ENCODE results near the gene FBXL2. TPM values are rescaled to one million over a fixed set of nuclear protein-coding genes. Genes with fewer than 3 reads are reported as not detected.

FBXL2 gene
- total and polyA plus RNA-seq, 2 of the 8 experiments (the other 6 are each of a cell fraction or from before 2014, with no cell fraction given): 3.1 to 5.4 TPM

- FAIRE-seq: no peak
- POLR2A ChIA-PET (ENCODE audit: partially characterized antibody): interaction anchor here (1.0 kb wide), 1 partner anchor 242 kb away, joined by 3 read pairs; no protein-coding TSS in a partner anchor
- WGBS, 2 experiments (ENCODE audit: extremely low coverage in 1 of 2, insufficient coverage in 1 of 2, insufficient read length in 1 of 2, insufficient replicate concordance in 2 of 2, low coverage in 1 of 2, low lambda C conversion rate in 2 of 2, missing lambda C conversion rate in 1 of 2): 66% methylated on average over 6 of the region's 6 CpGs; no CpG with 5 or more reads in 1 of the 2 experiments
- TF ChIP-seq ATF2 (IDR thresholded peaks at IDR 0.05; ENCODE audit: low read length) (no peak), POLR2AphosphoS5 (IDR thresholded peaks at IDR 0.05; ENCODE audit: low read depth, low read length) (no peak), SP2 (IDR thresholded peaks at IDR 0.05; ENCODE audit: low read length) (no peak), CREB1 (IDR thresholded peaks at IDR 0.05) (no peak), POU5F1 (IDR thresholded peaks at IDR 0.05; ENCODE audit: low read depth, low read length) (no peak), EP300 (IDR thresholded peaks at IDR 0.05; ENCODE audit: borderline replicate concordance in 1 of 2, low read depth in 2 of 2, low read length in 2 of 2) (no peak), GABPA (IDR thresholded peaks at IDR 0.05; ENCODE audit: borderline replicate concordance, insufficient read depth, low read length) (no peak)
Measured at GRCh38 chr3:33373082-33373437, 95.8 kb downstream of the FBXL2 start.

More at GRCh38 chr3:33373082-33373437, 95.8 kb downstream of the FBXL2 start:
- no peak overlapping the region for H2BK12ac ChIP-seq (ENCODE audit: low read depth, low read length)
- H3K23ac ChIP-seq (ENCODE audit: insufficient read length): no peak overlapping the region
- H4K8ac ChIP-seq (ENCODE audit: extremely low read depth, insufficient read depth, low read length): no peak overlapping the region
- no peak overlapping the region for H3K56ac ChIP-seq (replicated peaks; ENCODE audit: insufficient read length, low read depth, low read length)
- CTCF ChIA-PET (ENCODE audit: partially characterized antibody): interaction anchor here (0.8 to 9.1 kb wide), 64 partner anchors 9 to 438 kb away, joined by 3 to 104 read pairs (median 4); no protein-coding TSS in a partner anchor
- H3K18ac ChIP-seq (ENCODE audit: extremely low read depth, low read length): no peak overlapping the region
- peaks cover 0 to 1% of the 10 kb centered on the region in 2 experiments for H4K20me1 ChIP-seq (replicated peaks in 1 of 2; ENCODE audit: control insufficient read depth in 1 of 2, insufficient read depth in 2 of 2, low read length in 2 of 2)
- H2BK5ac ChIP-seq (ENCODE audit: low read depth, low read length): no peak overlapping the region
- H3K9ac ChIP-seq (replicated peaks in 1 of 4; ENCODE audit: extremely low read depth in 1 of 4, low read depth in 3 of 4, low read length in 3 of 4): no peak overlapping the region
- no peak overlapping the region for H2BK15ac ChIP-seq (ENCODE audit: low read length)
- no peak overlapping the region for H3K14ac ChIP-seq (ENCODE audit: insufficient read length)
- no peaks in the 10 kb centered on the region for H3K23me2 ChIP-seq (ENCODE audit: low read depth, low read length)
- H2BK120ac ChIP-seq (replicated peaks; ENCODE audit: low read depth, low read length): no peak overlapping the region
- no peaks in the 10 kb centered on the region for H3K79me1 ChIP-seq (ENCODE audit: low read depth, low read length)
- H3K4me1 ChIP-seq (replicated peaks in 1 of 4; ENCODE audit: control insufficient read depth in 3 of 4, insufficient read depth in 4 of 4, low read length in 3 of 4): peaks cover 0 to 6% (median 0%) of the 10 kb centered on the region in 4 experiments; a peak in 1 of 7 replicates
- H3K9me3 ChIP-seq (ENCODE audit: insufficient read depth in 2 of 2, low read depth in 1 of 2, low read length in 1 of 2): no peaks in the 10 kb centered on the region
- no peak overlapping the region for H3K27ac ChIP-seq (ENCODE audit: low read depth, low read length)
- no peak overlapping the region for H3K4me3 ChIP-seq (ENCODE audit: extremely low read depth in 1 of 4, insufficient read depth in 2 of 4, low read depth in 3 of 4, low read length in 4 of 4)
- no peak overlapping the region for H2AK5ac ChIP-seq (ENCODE audit: low read depth, low read length)
- DNase-seq (ENCODE audit: low read depth in 1 of 2, low spot score in 2 of 2): no peak
- no peak overlapping the region for H2BK20ac ChIP-seq (ENCODE audit: low read length)
- no peaks in the 10 kb centered on the region for H3K36me3 ChIP-seq (ENCODE audit: control insufficient read depth in 2 of 4, insufficient read depth in 4 of 4, low read length in 3 of 4)
- no peaks in the 10 kb centered on the region for H3K79me2 ChIP-seq (ENCODE audit: control insufficient read depth in 1 of 2, insufficient read depth in 2 of 2, low read length in 2 of 2)
- no peak overlapping the region for H2AFZ ChIP-seq (ENCODE audit: low read length)
- H4K91ac ChIP-seq (replicated peaks; ENCODE audit: insufficient read length, low read length): no peak overlapping the region
- H3K27me3 ChIP-seq (replicated peaks in 1 of 4; ENCODE audit: control insufficient read depth in 3 of 4, extremely low read depth in 1 of 4, insufficient read depth in 3 of 4, low read length in 3 of 4): no peaks in the 10 kb centered on the region
- H3K4ac ChIP-seq (replicated peaks; ENCODE audit: insufficient read length, low read depth, low read length): no peak overlapping the region
- no peak overlapping the region for H3K4me2 ChIP-seq (ENCODE audit: insufficient read depth in 1 of 2, low read depth in 2 of 2, low read length in 2 of 2)
- no peak overlapping the region for H4K5ac ChIP-seq (ENCODE audit: insufficient read length, low read depth, low read length)

Measured in H1 (cell line).